ENCODE data around the gene ADGRL2. TPM values are rescaled to one million over a fixed set of nuclear protein-coding genes. Genes with fewer than 3 reads are reported as not detected.

ADGRL2 gene
- polyA plus RNA-seq, 1 donor from 2014 or later = 190 TPM

GRCh38 chr1:81804312-81804711, 3.6 kb downstream of the ADGRL2 start:
- Histone ChIP-seq H3K9me2 (ENCODE audit: insufficient read depth, low read length) (no peaks in the 10 kb centered on the region), H3F3A (ENCODE audit: insufficient read depth, low read length, poor library complexity, severe bottlenecking) (peaks cover 9% of the 10 kb centered on the region), H3K9ac (ENCODE audit: low read length) (peak overlapping the region; percentile 93), H2AFZ (ENCODE audit: low read depth, low read length) (no peak overlapping the region), H4K20me1 (ENCODE audit: insufficient read depth) (no peaks in the 10 kb centered on the region), H3K27me3 (ENCODE audit: insufficient read depth, low read depth, low read length) (no peaks in the 10 kb centered on the region), H3K27ac (ENCODE audit: low read length) (peak overlapping the region; percentile 78), H3K4me2 (ENCODE audit: low read length) (peak overlapping the region; percentile 94), H3K4me3 (ENCODE audit: low read length) (peak overlapping the region; percentile 85), H3K9me3 (ENCODE audit: low read length) (no peaks in the 10 kb centered on the region), H3K36me3 (ENCODE audit: insufficient read depth, low read length) (no peaks in the 10 kb centered on the region), H3K79me2 (replicated peaks; ENCODE audit: insufficient read depth, low read length) (peaks cover 72% of the 10 kb centered on the region)
- TF ChIP-seq, protein P1, sequence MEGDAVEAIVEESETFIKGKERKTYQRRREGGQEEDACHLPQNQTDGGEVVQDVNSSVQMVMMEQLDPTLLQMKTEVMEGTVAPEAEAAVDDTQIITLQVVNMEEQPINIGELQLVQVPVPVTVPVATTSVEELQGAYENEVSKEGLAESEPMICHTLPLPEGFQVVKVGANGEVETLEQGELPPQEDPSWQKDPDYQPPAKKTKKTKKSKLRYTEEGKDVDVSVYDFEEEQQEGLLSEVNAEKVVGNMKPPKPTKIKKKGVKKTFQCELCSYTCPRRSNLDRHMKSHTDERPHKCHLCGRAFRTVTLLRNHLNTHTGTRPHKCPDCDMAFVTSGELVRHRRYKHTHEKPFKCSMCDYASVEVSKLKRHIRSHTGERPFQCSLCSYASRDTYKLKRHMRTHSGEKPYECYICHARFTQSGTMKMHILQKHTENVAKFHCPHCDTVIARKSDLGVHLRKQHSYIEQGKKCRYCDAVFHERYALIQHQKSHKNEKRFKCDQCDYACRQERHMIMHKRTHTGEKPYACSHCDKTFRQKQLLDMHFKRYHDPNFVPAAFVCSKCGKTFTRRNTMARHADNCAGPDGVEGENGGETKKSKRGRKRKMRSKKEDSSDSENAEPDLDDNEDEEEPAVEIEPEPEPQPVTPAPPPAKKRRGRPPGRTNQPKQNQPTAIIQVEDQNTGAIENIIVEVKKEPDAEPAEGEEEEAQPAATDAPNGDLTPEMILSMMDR (IDR thresholded peaks at IDR 0.05; ENCODE audit: poor library complexity, severe bottlenecking) = no peak
- TF ChIP-seq RAD21 (conservative IDR thresholded peaks at IDR 0.05) = peak; percentile 19

GRCh38 chr1:81805537-81806431, 5.0 kb downstream of the ADGRL2 start:
- Histone ChIP-seq H3K9me2 (ENCODE audit: insufficient read depth, low read length) (no peaks in the 10 kb centered on the region), H3K79me2 (replicated peaks; ENCODE audit: insufficient read depth, low read length) (peaks cover 86% of the 10 kb centered on the region), H3K9ac (ENCODE audit: low read length) (no peak overlapping the region), H4K20me1 (ENCODE audit: insufficient read depth) (no peaks in the 10 kb centered on the region), H3K27ac (ENCODE audit: low read length) (no peak overlapping the region), H3K4me3 (ENCODE audit: low read length) (peak overlapping the region; percentile 85), H3K36me3 (ENCODE audit: insufficient read depth, low read length) (no peaks in the 10 kb centered on the region), H2AFZ (ENCODE audit: low read depth, low read length) (no peak overlapping the region), H3K4me2 (ENCODE audit: low read length) (peak overlapping the region; percentile 94), H3K9me3 (ENCODE audit: low read length) (no peaks in the 10 kb centered on the region), H3K27me3 (ENCODE audit: insufficient read depth, low read depth, low read length) (no peaks in the 10 kb centered on the region), H3F3A (ENCODE audit: insufficient read depth, low read length, poor library complexity, severe bottlenecking) (peaks cover 14% of the 10 kb centered on the region)
- TF ChIP-seq TAF1 (IDR thresholded peaks at IDR 0.05; ENCODE audit: low read depth) (no peak), RAD21 (conservative IDR thresholded peaks at IDR 0.05) (no peak), POLR2AphosphoS5 (IDR thresholded peaks at IDR 0.05) (no peak), SMC3 (conservative IDR thresholded peaks at IDR 0.05; ENCODE audit: poor library complexity) (no peak), MXI1 (conservative IDR thresholded peaks at IDR 0.05; ENCODE audit: poor library complexity, severe bottlenecking) (no peak)

GRCh38 chr1:81806432-81806770, 5.7 kb downstream of the ADGRL2 start:
- no peaks in the 10 kb centered on the region for H4K20me1 ChIP-seq (ENCODE audit: insufficient read depth)
- no peak overlapping the region for H2AFZ ChIP-seq (ENCODE audit: low read depth, low read length)
- TF ChIP-seq POLR2AphosphoS5 (IDR thresholded peaks at IDR 0.05) = no peak
- no peak for TF ChIP-seq EP300 (conservative IDR thresholded peaks at IDR 0.05; ENCODE audit: poor library complexity, severe bottlenecking)
- TF ChIP-seq REST (IDR thresholded peaks at IDR 0.05; ENCODE audit: borderline replicate concordance) = no peak
- TF ChIP-seq MXI1 (conservative IDR thresholded peaks at IDR 0.05; ENCODE audit: poor library complexity, severe bottlenecking) = no peak
- no peak for TF ChIP-seq TAF1 (IDR thresholded peaks at IDR 0.05; ENCODE audit: low read depth)
- TF ChIP-seq, protein P1 (IDR thresholded peaks at IDR 0.05; ENCODE audit: poor library complexity, severe bottlenecking) = no peak
- TF ChIP-seq EZH2 (IDR thresholded peaks at IDR 0.05; ENCODE audit: borderline replicate concordance, insufficient read depth, low read length, poor library complexity, severe bottlenecking) = no peak
- TF ChIP-seq SMC3 (conservative IDR thresholded peaks at IDR 0.05; ENCODE audit: poor library complexity) = no peak
- no peak for TF ChIP-seq RAD21 (conservative IDR thresholded peaks at IDR 0.05)
- no peak overlapping the region for H3K4me2 ChIP-seq (ENCODE audit: low read length)
- no peaks in the 10 kb centered on the region for H3K27me3 ChIP-seq (ENCODE audit: insufficient read depth, low read depth, low read length)
- H3K9ac ChIP-seq (ENCODE audit: low read length) = no peak overlapping the region
- H3F3A ChIP-seq (ENCODE audit: insufficient read depth, low read length, poor library complexity, severe bottlenecking) = peaks cover 14% of the 10 kb centered on the region
- peaks cover 93% of the 10 kb centered on the region for H3K79me2 ChIP-seq (replicated peaks; ENCODE audit: insufficient read depth, low read length)
- no peaks in the 10 kb centered on the region for H3K9me3 ChIP-seq (ENCODE audit: low read length)
- H3K36me3 ChIP-seq (ENCODE audit: insufficient read depth, low read length) = no peaks in the 10 kb centered on the region
- H3K27ac ChIP-seq (ENCODE audit: low read length) = no peak overlapping the region
- H3K9me2 ChIP-seq (ENCODE audit: insufficient read depth, low read length) = no peaks in the 10 kb centered on the region
- H3K4me3 ChIP-seq (ENCODE audit: low read length) = peak overlapping the region; percentile 85

All from neural cell (in vitro differentiated cells).